Testis (tissue), 2 donors: ENCODE data around the gene HRC.

ENCODE experiments used
- POLR2A ChIP-seq: fragments of 450-650 bp; IDR thresholded peaks from one replicate; pipeline ENCODE4 v1.6.1; 2017; ENCODE audit warnings: antibody characterized with exemption, mild to moderate bottlenecking, moderate library complexity
- TF ChIP-seq, protein P1 (sequence below), 3 experiments: fragments of 450-650 bp in 2 of 3; fragments of 200-600 bp in 1 of 3; sonication (generic) in 1 of 3; IDR thresholded peaks; one replicate each; pipeline ENCODE4 v1.5.1; 2016 to 2019; ENCODE audit warnings: antibody characterized with exemption in 3 of 3, mild to moderate bottlenecking in 2 of 3, moderate library complexity in 1 of 3

DNA sequence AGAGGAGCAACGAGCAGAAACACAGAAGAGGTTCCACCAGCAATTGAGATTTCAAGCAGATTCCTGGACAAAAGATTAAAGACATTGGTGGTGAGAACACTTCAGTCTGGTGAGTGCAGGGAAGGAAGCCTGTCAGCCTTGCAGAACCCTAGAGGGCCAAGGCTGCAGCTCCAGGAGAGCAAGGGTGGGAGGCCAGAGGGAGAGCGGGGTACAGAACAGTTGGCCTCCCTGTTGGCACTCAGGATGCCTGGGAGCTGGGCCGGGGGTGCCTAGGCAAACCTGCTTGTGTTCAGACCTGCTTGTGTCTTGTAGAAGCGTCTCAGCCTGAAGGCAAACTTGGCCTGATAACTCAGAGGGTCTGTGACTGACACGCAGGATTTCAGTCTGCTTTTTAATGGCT is 46.1 kb downstream of the HRC start:
- TF ChIP-seq POLR2A: no peak
- TF ChIP-seq, protein P1, sequence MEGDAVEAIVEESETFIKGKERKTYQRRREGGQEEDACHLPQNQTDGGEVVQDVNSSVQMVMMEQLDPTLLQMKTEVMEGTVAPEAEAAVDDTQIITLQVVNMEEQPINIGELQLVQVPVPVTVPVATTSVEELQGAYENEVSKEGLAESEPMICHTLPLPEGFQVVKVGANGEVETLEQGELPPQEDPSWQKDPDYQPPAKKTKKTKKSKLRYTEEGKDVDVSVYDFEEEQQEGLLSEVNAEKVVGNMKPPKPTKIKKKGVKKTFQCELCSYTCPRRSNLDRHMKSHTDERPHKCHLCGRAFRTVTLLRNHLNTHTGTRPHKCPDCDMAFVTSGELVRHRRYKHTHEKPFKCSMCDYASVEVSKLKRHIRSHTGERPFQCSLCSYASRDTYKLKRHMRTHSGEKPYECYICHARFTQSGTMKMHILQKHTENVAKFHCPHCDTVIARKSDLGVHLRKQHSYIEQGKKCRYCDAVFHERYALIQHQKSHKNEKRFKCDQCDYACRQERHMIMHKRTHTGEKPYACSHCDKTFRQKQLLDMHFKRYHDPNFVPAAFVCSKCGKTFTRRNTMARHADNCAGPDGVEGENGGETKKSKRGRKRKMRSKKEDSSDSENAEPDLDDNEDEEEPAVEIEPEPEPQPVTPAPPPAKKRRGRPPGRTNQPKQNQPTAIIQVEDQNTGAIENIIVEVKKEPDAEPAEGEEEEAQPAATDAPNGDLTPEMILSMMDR (IDR thresholded peaks at IDR 0.05): no peak
